WERI-Rb-1 (cell line): ENCODE data around the gene ATR.
"Not testable (repeated sequence)": the region's sequence is repeated elsewhere in the genome, so short reads cannot be mapped to it uniquely, and the experiment has no call there.

ENCODE experiments used
- DNase-seq: peaks from one replicate; pipeline ENCODE4 v3.0.0-alpha.2; 2020
- H3K27ac ChIP-seq: fragments of 250-450 bp; sonication (Bioruptor Pico); 2 replicates; pipeline ENCODE4 v1.5.1; 2020; ENCODE audit warnings: mild to moderate bottlenecking, moderate library complexity
- H3K27me3 ChIP-seq: fragments of 250-450 bp; sonication (Bioruptor Pico); 2 replicates; pipeline ENCODE4 v1.5.1; 2021; ENCODE audit warnings: mild to moderate bottlenecking, low read depth, moderate library complexity; ENCODE audit not compliant: insufficient read depth, severe bottlenecking
- H3K36me3 ChIP-seq: fragments of 250-450 bp; sonication (Bioruptor Pico); 2 replicates; pipeline ENCODE4 v1.5.1; 2020; ENCODE audit warnings: mild to moderate bottlenecking, moderate library complexity
- H3K4me3 ChIP-seq: 2 replicates; pipeline ENCODE4 v1.5.1; 2011; ENCODE audit warnings: low read depth, mild to moderate bottlenecking, control low read depth, low read length
- H3K9me3 ChIP-seq: fragments of 250-450 bp; sonication (Bioruptor Pico); 2 replicates; pipeline ENCODE4 v1.5.1; 2021; ENCODE audit warnings: mild to moderate bottlenecking, moderate library complexity; ENCODE audit not compliant: severe bottlenecking
- TF ChIP-seq, protein P1 (sequence below): IDR thresholded peaks from 2 replicates; pipeline ENCODE4 v1.5.1; 2011; ENCODE audit warnings: low read depth, mild to moderate bottlenecking, control low read depth, inconsistent platforms, low read length

Gene ATR

DNA sequence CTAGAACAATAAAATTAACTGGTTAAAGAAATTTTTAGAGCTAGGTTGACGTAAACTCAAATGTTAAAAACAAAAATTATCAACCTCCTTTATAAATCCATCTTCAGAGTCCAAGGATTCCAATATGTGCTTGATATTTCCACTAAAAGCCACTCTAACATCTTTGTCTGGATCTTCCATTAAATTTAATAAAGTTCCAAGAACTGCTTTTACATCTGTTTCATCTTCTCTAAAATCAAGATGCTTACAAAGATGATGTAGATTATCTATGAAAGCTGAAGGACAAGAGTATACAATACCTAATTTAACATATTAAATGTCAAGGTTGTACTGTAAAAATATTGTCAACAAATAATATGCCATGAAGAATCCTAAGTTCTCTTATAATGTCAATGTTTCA is 24.8 kb downstream of the ATR start:
- TF ChIP-seq, protein P1, sequence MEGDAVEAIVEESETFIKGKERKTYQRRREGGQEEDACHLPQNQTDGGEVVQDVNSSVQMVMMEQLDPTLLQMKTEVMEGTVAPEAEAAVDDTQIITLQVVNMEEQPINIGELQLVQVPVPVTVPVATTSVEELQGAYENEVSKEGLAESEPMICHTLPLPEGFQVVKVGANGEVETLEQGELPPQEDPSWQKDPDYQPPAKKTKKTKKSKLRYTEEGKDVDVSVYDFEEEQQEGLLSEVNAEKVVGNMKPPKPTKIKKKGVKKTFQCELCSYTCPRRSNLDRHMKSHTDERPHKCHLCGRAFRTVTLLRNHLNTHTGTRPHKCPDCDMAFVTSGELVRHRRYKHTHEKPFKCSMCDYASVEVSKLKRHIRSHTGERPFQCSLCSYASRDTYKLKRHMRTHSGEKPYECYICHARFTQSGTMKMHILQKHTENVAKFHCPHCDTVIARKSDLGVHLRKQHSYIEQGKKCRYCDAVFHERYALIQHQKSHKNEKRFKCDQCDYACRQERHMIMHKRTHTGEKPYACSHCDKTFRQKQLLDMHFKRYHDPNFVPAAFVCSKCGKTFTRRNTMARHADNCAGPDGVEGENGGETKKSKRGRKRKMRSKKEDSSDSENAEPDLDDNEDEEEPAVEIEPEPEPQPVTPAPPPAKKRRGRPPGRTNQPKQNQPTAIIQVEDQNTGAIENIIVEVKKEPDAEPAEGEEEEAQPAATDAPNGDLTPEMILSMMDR = no peak
- DNase-seq = no peak
- Histone ChIP-seq H3K27me3 (no peaks in the 10 kb centered on the region), H3K4me3 (no peak overlapping the region), H3K9me3 (peaks cover 3% of the 10 kb centered on the region), H3K36me3 (peaks cover 32% of the 10 kb centered on the region), H3K27ac (no peak overlapping the region)

DNA sequence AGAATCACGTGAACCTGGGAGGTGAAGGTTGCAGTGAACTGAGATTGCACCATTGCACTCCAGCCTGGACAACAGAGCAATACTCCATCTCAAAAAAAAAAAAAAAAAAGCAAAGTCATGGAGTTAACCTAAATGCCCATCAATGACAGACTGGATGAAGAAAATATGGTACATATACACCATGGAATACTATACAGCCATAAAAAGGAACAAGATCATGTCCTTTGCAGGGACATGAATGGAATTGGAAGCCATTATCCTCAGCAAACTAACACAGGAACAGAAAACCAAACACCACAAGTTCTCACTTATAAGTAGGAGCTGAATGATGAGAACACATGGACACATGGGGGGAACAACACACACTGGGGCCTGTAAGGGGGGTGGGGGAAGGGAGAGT is 26.0 kb downstream of the ATR start:
- H3K9me3 ChIP-seq, H3K27ac ChIP-seq, H3K4me3 ChIP-seq, H3K27me3 ChIP-seq, DNase-seq: not testable (repeated sequence)
- H3K36me3 ChIP-seq = peaks cover 27% of the 10 kb centered on the region

DNA sequence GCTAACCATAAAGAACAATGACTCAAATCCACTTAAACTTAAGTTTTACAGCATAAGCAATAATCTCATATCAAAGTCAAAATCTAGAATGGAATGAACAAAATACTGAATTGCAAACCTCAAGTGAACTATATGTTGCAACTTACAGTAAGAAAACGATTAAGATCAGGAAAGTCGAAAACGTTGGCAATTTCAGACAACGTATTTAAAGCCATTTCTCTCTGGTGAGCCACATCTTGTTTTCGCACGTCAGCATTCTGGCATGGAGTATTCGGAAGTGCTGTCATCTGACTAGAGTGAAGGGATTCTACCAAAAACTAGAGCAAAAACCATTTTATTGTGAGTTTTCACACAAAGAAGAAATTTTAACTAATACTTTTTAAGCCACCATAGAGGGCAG is 28.5 kb downstream of the ATR start:
- H3K27me3 ChIP-seq = no peaks in the 10 kb centered on the region
- TF ChIP-seq, protein P1 = no peak
- DNase-seq = no peak
- peaks cover 3% of the 10 kb centered on the region for H3K9me3 ChIP-seq
- no peak overlapping the region for H3K27ac ChIP-seq
- H3K4me3 ChIP-seq = no peak overlapping the region
- peaks cover 24% of the 10 kb centered on the region for H3K36me3 ChIP-seq

DNA sequence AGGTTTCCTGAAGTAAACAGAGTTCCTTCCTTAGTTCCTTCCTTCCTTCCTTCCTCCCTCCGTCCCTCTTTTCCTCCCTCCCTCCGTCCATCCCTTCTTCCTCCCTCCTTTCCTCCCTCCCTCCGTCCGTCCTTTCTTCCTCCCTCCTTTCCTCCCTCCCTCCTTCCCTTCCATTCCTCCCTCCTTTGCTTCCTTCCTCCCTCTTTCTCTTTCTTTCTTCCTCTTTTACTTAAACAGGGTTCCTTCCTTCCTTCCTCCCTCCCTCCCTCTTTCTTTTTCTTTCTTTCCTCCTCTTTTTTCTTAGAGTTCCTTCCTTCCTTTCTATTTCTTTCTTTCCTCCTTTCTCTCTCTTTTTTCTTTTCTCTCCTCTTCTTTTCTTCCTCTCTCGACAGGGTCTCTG is 35.2 kb downstream of the ATR start:
- H3K27ac ChIP-seq = no peak overlapping the region
- TF ChIP-seq, protein P1 = no peak
- no peak overlapping the region for H3K4me3 ChIP-seq
- no peak for DNase-seq
- H3K27me3 ChIP-seq = no peaks in the 10 kb centered on the region
- no peaks in the 10 kb centered on the region; the same call in 1 of the 2 replicates for H3K36me3 ChIP-seq
- H3K9me3 ChIP-seq = no peaks in the 10 kb centered on the region

DNA sequence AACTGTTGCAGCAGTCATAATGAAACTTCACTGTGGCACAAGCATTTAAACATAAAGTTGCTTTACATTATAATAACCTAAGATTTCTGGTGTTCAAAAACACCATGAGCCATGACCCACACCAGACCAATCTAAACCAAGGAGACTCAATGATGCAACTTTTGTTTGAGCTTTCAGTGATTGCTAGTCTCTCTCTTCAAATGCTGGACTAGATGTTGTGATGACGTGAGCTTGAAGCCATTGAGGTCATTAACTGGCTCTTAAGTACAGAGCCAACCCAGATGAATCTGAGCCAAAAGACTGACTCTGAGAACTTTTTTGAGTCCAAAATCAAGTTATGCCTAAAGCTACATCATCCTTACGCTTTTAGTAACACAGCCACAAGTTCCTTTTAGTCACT is 36.5 kb downstream of the ATR start:
- Histone ChIP-seq H3K27ac (no peak overlapping the region), H3K27me3 (no peaks in the 10 kb centered on the region), H3K36me3 (no peaks in the 10 kb centered on the region; the same call in 1 of the 2 replicates), H3K9me3 (no peaks in the 10 kb centered on the region), H3K4me3 (no peak overlapping the region)
- no peak for DNase-seq
- TF ChIP-seq, protein P1 = no peak

DNA sequence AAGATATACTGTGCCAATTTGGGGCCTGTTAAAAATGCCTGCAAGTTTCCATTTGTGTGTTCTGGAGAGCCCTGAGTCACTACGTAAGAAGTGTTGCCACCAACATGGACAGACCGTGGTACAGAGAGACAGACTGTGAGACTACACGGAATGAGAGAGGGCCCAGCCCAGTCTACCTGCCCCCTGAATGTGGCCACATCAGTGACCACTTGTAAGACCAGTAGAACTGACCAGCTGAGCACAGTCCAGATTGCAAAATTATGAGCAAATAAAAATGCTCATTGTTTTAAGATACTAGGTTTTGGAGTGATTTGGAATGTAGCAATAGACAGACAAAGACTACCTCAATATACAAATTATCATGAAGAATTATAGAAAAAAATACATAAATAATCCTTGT is 42.0 kb downstream of the ATR start:
- TF ChIP-seq, protein P1 = no peak
- H3K4me3 ChIP-seq = no peak overlapping the region
- H3K9me3 ChIP-seq = no peaks in the 10 kb centered on the region
- H3K36me3 ChIP-seq = peaks cover 6% of the 10 kb centered on the region; the same call in 1 of the 2 replicates
- no peaks in the 10 kb centered on the region for H3K27me3 ChIP-seq
- no peak for DNase-seq
- no peak overlapping the region for H3K27ac ChIP-seq
